OCI-LY3 (cell line): ENCODE data around the gene TDRD1.

Experiments
- EZH2phosphoT487 ChIP-seq: fragments of 200-600 bp; shearing (Covaris generic); IDR thresholded peaks from 2 replicates; pipeline ENCODE4 v1.6.1; 2018; ENCODE audit warnings: antibody characterized with exemption, mixed run types, low read depth
- TF ChIP-seq, protein P1 (sequence below): fragments of 200-600, 300-600 bp; sonication (generic); IDR thresholded peaks from 2 replicates; pipeline ENCODE4 v1.5.1; 2014; ENCODE audit warnings: antibody characterized with exemption, low read length, low read depth

DNA sequence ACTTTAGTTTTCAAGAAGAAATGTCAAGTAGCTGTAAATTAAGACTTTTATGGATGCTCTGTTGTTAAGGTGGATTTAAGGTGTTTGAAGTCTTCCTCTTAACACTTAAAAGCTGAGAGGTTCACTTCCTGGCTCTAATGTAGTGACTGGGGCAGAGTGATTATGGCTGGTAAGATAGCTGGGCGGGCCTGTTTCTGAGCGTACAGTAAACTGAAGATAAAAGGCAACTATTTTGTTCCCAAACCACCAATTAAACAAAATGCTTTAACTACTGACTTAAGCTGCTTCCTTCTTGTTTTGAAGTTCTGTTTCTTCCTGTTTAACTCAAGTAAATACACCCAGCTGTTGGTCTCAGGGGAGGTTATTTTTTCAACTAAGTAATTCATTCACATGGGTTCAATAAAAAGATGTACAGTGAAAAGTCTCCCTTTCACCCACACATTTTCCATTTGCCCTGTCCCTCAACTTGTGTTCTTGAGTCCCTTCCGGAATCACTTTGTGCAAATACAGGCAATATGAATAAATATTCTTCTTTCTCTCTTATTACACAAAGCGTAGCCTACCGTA, 79.2 kb downstream of the TDRD1 start:
- TF ChIP-seq, protein P1, sequence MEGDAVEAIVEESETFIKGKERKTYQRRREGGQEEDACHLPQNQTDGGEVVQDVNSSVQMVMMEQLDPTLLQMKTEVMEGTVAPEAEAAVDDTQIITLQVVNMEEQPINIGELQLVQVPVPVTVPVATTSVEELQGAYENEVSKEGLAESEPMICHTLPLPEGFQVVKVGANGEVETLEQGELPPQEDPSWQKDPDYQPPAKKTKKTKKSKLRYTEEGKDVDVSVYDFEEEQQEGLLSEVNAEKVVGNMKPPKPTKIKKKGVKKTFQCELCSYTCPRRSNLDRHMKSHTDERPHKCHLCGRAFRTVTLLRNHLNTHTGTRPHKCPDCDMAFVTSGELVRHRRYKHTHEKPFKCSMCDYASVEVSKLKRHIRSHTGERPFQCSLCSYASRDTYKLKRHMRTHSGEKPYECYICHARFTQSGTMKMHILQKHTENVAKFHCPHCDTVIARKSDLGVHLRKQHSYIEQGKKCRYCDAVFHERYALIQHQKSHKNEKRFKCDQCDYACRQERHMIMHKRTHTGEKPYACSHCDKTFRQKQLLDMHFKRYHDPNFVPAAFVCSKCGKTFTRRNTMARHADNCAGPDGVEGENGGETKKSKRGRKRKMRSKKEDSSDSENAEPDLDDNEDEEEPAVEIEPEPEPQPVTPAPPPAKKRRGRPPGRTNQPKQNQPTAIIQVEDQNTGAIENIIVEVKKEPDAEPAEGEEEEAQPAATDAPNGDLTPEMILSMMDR: no peak
- TF ChIP-seq EZH2phosphoT487: no peak
